Spleen (tissue), 7 donors: ENCODE measurements around the gene DUOXA1.

Experiments used
- CTCF ChIP-seq, 11 experiments: fragments of 200-600 bp in 7 of 11; fragments of 450-650 bp in 4 of 11; sonication (generic) in 4 of 11; IDR thresholded peaks in 8 of 11; conservative IDR thresholded peaks in 3 of 11; 1 replicate in 7 of 11; 2 replicates in 4 of 11; pipeline versions ENCODE4 v1.4.0 to v1.8.0; 2016 to 2021; ENCODE audit warnings: antibody characterized with exemption in 11 of 11, inconsistent platforms in 4 of 11, mild to moderate bottlenecking in 1 of 11
- POLR2A ChIP-seq, 3 donors: fragments of 450-650 bp; IDR thresholded peaks; one replicate each; pipeline ENCODE4 v1.5.1; 2017; ENCODE audit warnings: antibody characterized with exemption in 3 of 3, mild to moderate bottlenecking in 1 of 3
- POLR2AphosphoS5 ChIP-seq, 3 donors: sonication (generic); formaldehyde crosslinking; IDR thresholded peaks; one replicate each; pipeline ENCODE4 v1.5.1; 2017; ENCODE audit warnings: antibody characterized with exemption in 3 of 3
- donor health status: DM: no; HTN: no; CAD: no; lungs with moderate emphysema.
- donor health status: DM: no; HTN: no; CAD: no.
- donor health status: DM: no; HTN: no; CAD: no.

GRCh38 chr15:45171912-45172311 is 42.2 kb upstream of the DUOXA1 start:
- no peak for TF ChIP-seq POLR2AphosphoS5 (IDR thresholded peaks at IDR 0.05)
- TF ChIP-seq CTCF (IDR thresholded peaks at IDR 0.05 in 8 of 11, conservative IDR thresholded peaks at IDR 0.05 in 3 of 11), result no peak
- no peak for TF ChIP-seq POLR2A (IDR thresholded peaks at IDR 0.05)
